A204.1 (cell line): ENCODE measurements around the gene ZNG1A.
"Not testable (repeated sequence)": the region's sequence is repeated elsewhere in the genome, so short reads cannot be mapped to it uniquely, and the experiment has no call there.

Experiments used
- FAIRE-seq: peaks from 2 replicates; lab custom pipeline; 2012; peaks lifted over from hg19 to GRCh38; lab: Jason Lieb, UNC

Gene ZNG1A

DNA sequence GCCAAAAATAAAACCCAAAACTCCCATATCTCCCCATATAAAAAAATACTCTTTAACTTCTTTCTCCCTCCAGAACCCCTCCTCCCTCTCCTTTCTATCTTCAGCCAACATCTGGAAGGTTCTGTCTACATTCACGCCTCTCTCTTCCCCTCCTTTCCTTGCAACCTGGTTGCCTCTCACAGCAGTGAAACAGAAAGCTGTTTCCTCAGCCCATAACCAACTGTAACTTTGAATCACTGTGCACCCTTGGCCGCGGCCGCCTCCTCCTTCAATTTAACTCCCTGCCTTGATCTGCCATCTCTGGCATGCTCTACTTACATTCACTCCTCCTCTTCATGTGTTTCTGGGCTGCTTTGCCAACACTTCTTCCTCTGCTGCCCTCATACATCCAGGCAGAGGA is 83.9 kb downstream of the ZNG1A start:
- FAIRE-seq, result not testable (repeated sequence)

DNA sequence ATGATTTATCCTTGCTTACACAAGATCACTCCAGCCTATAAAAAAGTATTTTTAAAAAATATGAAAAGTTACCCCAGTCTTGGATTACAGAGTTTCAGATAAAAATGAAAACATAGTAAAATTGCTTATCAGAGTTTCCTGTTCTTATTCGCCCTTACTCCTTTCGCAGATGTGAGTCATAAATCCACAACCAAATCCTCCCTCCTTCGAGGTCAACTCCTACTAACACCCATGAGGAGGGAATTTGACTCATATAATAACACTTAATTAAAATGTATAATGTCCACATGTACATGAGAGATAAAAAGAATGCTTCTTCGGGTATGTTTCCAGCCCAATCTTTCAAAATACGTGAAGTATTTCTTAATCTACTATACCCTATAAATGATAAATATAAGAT is 84.5 kb downstream of the ZNG1A start:
- not testable (repeated sequence) for FAIRE-seq

DNA sequence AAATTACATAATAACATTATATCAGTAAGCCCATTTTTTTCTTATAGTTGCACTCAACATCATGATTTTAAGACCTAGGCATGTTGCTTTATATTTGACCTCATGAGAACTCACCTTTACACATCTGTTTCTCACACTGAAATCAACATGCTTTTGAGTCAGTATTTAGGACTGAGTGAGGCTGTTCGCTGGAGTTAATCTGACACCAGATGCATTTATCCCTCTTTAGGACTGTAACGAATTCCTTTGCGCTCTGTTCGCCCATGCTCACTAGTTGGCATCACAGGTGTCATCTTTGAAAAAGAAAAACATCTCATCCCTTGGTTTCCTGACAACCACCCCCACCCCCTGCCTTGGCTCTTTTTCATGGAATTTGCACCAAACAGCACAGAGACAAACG is 84.9 kb downstream of the ZNG1A start:
- FAIRE-seq, result not testable (repeated sequence)

DNA sequence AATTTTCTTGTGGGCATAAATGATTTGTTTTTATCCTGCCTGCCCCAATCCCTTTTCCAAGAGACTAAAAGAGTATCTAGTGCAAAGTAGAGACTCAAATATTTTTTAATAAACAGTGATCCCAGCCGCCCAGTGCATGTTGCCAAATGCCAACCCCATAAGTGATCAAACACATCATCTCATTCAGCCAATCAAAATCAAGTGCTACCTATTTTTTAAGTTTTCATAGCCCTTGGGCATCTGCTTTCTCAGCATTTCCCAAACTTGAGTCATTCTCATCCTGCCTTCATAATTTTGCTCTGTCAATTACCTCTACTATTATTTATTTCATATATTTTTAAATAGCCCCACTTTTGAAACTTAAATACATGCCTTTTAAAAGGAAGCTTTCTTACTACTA is 88.0 kb downstream of the ZNG1A start:
- FAIRE-seq, result not testable (repeated sequence)

DNA sequence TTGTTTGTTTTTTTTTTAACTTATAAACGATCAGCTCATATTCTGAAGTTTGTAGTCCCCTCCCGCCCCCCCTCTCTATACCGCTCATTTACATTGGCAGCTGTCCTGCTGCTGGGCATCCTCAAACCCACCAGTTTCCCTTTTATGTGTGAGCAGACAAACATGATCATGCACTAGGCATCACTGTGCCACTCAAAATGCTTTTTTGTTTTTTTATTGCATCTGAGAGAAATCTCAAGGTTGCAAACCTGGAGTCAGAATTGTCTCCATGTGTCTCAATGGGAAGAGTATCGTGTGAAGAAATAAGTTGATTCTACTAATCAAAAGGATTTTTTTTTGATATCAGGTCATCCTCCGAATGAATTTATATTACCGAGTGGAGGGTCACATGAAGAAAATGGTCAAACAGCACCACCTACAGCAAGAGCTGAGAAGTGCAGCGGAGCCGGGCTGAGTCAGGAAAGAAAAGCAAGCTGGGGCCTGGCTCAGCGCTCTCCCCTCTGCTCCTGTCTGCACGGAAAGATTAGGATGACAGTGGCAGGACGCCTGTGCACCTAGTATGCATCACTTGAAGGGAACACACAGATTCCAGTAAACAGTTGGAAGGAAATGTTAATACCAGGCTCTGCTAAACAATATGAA is 90.3 kb downstream of the ZNG1A start:
- FAIRE-seq, result not testable (repeated sequence)

DNA sequence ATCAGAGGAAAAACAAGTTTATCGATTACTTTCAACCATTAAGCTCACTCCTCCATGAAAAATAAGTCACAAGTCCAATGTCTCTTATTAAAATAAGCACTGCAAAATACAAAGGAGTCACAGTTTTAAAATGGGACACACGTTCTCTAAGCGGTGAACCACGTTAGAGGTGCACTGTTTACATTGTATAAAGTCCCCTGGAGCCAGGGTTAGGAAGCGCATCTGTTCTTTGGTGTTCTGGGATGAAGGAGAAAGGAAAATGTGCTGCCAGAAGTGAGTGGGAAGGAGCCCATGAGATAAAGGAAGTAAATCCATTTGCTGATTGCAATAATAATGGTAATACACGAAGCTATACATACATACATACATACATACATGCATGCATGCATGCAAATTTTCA is 91.0 kb downstream of the ZNG1A start:
- not testable (repeated sequence) for FAIRE-seq

DNA sequence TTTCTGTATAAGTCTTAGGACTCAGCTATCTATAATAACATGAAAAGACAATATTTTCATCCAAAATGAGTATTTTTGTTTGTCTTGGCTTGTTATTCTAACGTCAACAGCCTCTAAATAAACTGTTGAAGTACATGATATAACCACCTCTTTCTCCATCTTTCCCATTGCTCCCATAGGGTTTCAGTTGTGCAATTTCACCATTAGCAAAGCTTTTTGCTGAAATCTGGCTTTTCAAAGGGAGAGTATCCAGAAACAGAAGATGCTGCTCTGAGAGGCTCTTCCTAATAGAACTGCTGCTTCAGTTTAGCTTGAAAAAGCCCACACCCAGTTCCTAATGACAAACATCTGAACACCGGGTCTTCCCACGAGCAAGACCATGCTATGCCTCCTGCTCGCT is 91.8 kb downstream of the ZNG1A start:
- FAIRE-seq, result not testable (repeated sequence)

DNA sequence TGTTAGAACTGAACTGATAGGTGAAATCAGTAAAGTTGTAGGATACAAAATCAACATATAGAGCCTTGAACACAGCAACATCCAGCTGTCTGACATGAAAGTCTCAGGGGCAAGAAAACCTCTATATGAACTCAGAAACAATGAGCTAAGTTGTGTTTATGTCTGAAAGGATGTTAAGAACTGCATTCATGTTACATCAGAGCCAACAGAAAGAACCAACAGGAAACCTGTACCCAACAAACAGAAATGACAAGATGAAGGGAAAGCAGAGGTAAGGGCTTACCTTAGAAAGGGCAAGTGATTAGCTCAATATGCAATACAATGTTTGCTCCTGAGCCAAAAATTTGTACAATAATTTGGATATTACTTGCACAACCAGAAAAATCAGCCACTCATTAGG is 92.2 kb downstream of the ZNG1A start:
- not testable (repeated sequence) for FAIRE-seq

DNA sequence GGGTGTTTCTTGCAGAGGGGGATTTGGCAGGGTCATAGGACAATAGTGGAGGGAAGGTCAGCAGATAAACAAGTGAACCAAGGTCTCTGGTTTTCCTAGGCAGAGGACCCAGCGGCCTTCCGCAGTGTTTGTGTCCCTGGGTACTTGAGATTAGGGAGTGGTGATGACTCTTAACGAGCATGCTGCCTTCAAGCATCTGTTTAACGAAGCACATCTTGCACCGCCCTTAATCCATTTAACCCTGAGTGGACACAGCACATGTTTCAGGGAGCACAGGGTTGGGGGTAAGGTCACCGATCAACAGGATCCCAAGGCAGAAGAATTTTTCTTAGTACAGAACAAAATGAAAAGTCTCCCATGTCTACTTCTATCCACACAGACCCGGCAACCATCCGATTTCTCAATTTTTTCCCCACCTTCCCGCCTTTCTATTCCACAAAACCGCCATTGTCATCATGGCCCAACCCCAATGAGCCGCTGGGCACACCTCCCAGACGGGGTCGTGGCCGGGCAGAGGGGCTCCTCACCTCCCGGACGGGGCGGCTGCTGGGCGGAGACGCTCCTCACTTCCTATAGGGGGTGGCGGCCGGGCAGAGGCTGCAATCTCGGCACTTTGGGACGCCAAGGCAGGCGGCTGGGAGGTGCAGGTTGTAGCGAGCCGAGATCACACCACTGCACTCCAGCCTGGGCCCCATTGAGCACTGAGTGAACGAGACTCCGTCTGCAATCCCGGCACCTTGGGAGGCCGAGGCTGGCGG is 95.7 kb downstream of the ZNG1A start:
- FAIRE-seq, result not testable (repeated sequence)

DNA sequence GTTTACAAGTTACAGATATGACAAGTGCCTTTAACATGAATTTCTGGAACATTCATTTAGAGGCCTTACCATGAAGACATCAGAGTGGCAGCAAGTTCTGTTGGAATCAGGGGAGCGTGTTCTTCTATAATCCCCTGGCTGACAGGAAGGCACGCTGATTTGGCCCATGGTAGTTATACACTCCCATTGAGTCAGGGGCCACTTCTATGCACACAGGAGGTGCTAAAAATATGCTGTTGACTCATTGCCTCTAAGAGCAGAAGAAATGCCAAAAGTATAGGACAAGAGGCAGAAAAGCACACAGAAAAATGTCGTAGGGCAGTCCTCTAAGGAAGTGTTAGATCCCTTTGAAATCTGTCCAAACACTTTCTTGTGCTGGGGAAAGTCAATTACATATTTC is 100.5 kb downstream of the ZNG1A start:
- not testable (repeated sequence) for FAIRE-seq

DNA sequence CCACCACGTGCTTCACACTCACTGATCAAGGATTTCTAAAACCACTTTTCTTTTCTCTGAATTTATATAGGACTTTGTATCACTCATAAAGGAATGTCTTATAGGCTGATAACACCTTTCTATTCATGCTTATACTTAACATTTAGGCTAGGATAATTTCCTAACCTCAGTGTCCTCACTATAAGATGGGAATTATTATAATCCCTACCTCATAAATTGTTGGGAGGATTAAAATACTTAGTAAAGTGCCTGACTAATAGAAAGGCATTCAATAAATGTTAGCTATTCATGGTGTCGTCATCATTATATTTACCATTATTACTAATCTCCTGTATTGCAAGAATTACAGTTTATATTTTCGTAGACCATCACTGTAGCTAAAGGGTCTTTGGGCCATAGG is 102.5 kb downstream of the ZNG1A start:
- not testable (repeated sequence) for FAIRE-seq

DNA sequence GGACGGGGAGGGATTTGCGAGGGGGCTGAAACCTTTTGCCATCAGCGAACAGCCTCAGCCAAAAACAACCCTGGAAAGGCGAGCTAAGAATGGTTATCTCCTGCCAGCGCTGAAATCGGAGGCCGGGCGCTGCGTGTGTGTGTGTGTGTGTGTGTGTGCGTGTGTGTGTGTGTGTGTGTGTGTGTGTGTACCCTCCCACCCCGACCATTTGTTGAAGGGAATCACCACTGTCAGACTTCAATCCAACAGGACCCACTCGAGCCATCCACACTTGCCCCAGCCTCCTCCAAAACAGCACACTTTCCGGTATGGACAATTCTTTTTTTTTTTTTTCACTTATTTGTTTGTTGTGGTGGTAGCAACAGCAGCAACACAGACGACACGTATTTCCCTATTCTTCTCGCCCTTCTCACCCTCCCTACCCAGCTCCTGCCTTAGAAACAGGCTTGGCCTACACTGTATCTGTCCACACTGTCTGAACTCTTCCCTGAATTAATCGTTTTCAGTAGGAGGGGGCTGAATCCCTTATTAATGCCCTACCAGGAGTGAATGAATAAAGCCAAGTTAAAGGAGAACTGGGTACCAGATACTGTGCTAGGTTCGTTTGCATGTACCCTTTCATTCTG is 104.8 kb downstream of the ZNG1A start:
- not testable (repeated sequence) for FAIRE-seq

DNA sequence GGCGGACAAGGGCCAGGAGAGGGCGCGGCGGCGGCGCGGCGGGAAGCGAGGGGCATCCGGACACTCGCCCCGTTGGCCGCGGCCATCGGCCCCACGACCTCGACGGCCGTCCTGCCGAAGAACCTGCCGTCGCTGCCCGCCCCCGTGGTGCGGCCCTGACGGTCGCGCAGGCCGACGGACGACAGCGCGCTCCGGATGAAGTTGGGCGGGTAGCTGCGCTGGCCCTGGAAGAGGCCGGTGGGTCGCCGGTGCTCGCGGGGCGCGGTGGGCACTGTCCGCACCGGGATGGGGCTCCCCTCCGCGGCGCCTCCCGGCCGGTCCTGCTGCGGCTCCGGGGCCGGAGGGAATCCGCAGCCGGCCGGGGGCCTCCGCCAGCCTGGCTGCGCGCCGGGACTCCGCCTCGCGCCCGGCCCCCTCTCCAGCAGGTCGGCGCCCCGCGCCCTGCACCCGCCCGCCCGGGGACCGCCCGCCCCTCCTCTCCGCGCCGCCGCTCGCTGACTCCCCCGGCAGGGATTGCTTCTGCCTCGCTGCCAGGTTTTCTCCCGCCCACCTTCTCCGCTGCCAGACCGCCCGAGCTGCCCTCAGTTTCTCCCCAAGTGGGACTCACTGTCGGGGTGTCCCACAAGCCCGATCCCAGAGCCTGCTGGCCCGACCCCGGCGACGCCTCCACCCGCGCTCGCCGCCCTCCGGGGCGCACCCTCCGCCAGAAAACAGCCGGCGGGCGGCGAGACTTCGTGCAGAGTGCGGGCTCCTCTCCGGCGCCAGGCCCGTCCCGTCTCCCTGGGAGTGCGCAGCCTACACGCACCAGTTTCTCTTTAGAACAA is 105.6 kb downstream of the ZNG1A start:
- FAIRE-seq, result not testable (repeated sequence)
